RKO (cell line): ENCODE results near the gene HLF.

Experiments
- DNase-seq: peaks from one replicate; pipeline ENCODE4 v3.0.0-alpha.2; 2016; ENCODE audit warnings: low spot score

HLF gene

GRCh38 chr17:55258578-55259135, 6.1 kb upstream of the HLF start:
- DNase-seq = no peak

- DNase-seq = no peak
Measured at GRCh38 chr17:55259684-55260111, 5.1 kb upstream of the HLF start.

GRCh38 chr17:55261311-55261710, 3.4 kb upstream of the HLF start:
- DNase-seq = no peak

GRCh38 chr17:55263569-55264277, 1.0 kb upstream of the HLF start:
- no peak for DNase-seq

GRCh38 chr17:55264278-55264644, 499 bp upstream of the HLF start:
- no peak for DNase-seq

- DNase-seq = no peak
Measured at GRCh38 chr17:55265311-55266021, 706 bp downstream of the HLF start.

GRCh38 chr17:55266051-55266957, 1.5 kb downstream of the HLF start:
- no peak for DNase-seq

GRCh38 chr17:55266958-55267688, 2.4 kb downstream of the HLF start:
- DNase-seq = no peak

- DNase-seq = no peak
Measured at GRCh38 chr17:55267777-55268648, 3.3 kb downstream of the HLF start.

- no peak for DNase-seq
Measured at GRCh38 chr17:55268649-55269480, 4.1 kb downstream of the HLF start.

- DNase-seq = no peak
Measured at GRCh38 chr17:55269894-55270293, 5.1 kb downstream of the HLF start.

- no peak for DNase-seq
Measured at GRCh38 chr17:55271223-55271571, 6.4 kb downstream of the HLF start.

- no peak for DNase-seq
Measured at GRCh38 chr17:55271958-55272710, 7.4 kb downstream of the HLF start.

- no peak for DNase-seq
Measured at GRCh38 chr17:55272711-55273578, 8.2 kb downstream of the HLF start.

- DNase-seq = no peak
Measured at GRCh38 chr17:55273579-55274354, 9.0 kb downstream of the HLF start.

- no peak for DNase-seq
Measured at GRCh38 chr17:55274355-55275255, 9.8 kb downstream of the HLF start.
